Vagina (tissue), 2 donors: ENCODE results near the gene SVIL. TPM values are rescaled to one million over a fixed set of nuclear protein-coding genes. Genes with fewer than 3 reads are reported as not detected.
A peak's percentile ranks its signal among the peaks of the same experiment; 100 is the strongest.

ENCODE experiments used
- DNase-seq, 2 donors: peaks; one replicate each; pipeline ENCODE4 v3.0.0-alpha.2; 2017; ENCODE audit errors: extremely low spot score in 2 of 2
- H3K27ac ChIP-seq: fragments of 200-600 bp; sonication (generic); one replicate; pipeline ENCODE4 v1.5.1; 2019
- H3K27me3 ChIP-seq: fragments of 200-600 bp; sonication (generic); one replicate; pipeline ENCODE4 v1.5.1; 2019
- H3K36me3 ChIP-seq, 2 donors: fragments of 200-600 bp; sonication (generic); one replicate each; pipeline ENCODE4 v1.5.1; 2017 to 2019
- H3K4me1 ChIP-seq: fragments of 200-600 bp; sonication (generic); one replicate; pipeline ENCODE4 v1.5.1; 2019
- H3K4me3 ChIP-seq, 2 donors: fragments of 200-600 bp; sonication (generic); 1 replicate in 1 of 2; 2 replicates in 1 of 2; pipeline ENCODE4 v1.5.1; 2016 to 2019
- H3K9me3 ChIP-seq: fragments of 200-600 bp; sonication (generic); one replicate; pipeline ENCODE4 v1.5.1; 2019
- CTCF ChIP-seq, 3 experiments: fragments of 450-650 bp in 2 of 3; fragments of 200-600 bp in 1 of 3; sonication (generic) in 1 of 3; IDR thresholded peaks; one replicate each; pipeline ENCODE4 v1.5.1; 2017 to 2019; ENCODE audit warnings: antibody characterized with exemption in 3 of 3, mild to moderate bottlenecking in 2 of 3, moderate library complexity in 2 of 3
- POLR2A ChIP-seq, 2 donors: fragments of 450-650 bp; IDR thresholded peaks; one replicate each; pipeline ENCODE4 v1.6.1; 2017; ENCODE audit warnings: antibody characterized with exemption in 2 of 2, mild to moderate bottlenecking in 2 of 2, moderate library complexity in 2 of 2
- POLR2AphosphoS5 ChIP-seq, 2 donors: sonication (generic); formaldehyde crosslinking; IDR thresholded peaks; one replicate each; pipeline ENCODE4 v1.9.0; 2017; ENCODE audit warnings: antibody characterized with exemption in 2 of 2, mild to moderate bottlenecking in 2 of 2, low read depth in 1 of 2; ENCODE audit not compliant: insufficient read depth in 1 of 2
- intact Hi-C: fragments of 100-400 bp; cut with DNase I; formaldehyde crosslinking; loops from one replicate; pipeline ENCODE4 v1.15.1; 2023
- total RNA-seq: library from RNA; depleted of rRNA; stranded (reverse); fragments of >200 nt; gene quantifications from one replicate; pipeline ENCODE4 v1.2.3, GENCODE V29; 2016

SVIL gene
- total RNA-seq, 1 donor from 2014 or later, result 111 TPM

- intact Hi-C loops, result no loop called here
- Histone ChIP-seq H3K36me3 (no peaks in the 10 kb centered on the region), H3K27ac (peak overlapping the region; percentile 31), H3K27me3 (no peaks in the 10 kb centered on the region), H3K4me1 (peaks cover 23% of the 10 kb centered on the region), H3K9me3 (no peaks in the 10 kb centered on the region), H3K4me3 (no peak overlapping the region)
- no peak for DNase-seq
- TF ChIP-seq POLR2A (IDR thresholded peaks at IDR 0.05) (no peak), CTCF (IDR thresholded peaks at IDR 0.05) (no peak), POLR2AphosphoS5 (IDR thresholded peaks at IDR 0.05; ENCODE audit: insufficient read depth in 1 of 2, low read depth in 1 of 2) (no peak)
Measured at GRCh38 chr10:29668628-29669027, 33.9 kb upstream of the SVIL start.

GRCh38 chr10:29667191-29667590 lies 32.4 kb upstream of the SVIL start:
- Histone ChIP-seq H3K4me3 (no peak overlapping the region), H3K27ac (no peak overlapping the region), H3K4me1 (peaks cover 23% of the 10 kb centered on the region), H3K27me3 (no peaks in the 10 kb centered on the region), H3K9me3 (no peaks in the 10 kb centered on the region), H3K36me3 (no peaks in the 10 kb centered on the region)
- no peak for TF ChIP-seq POLR2A (IDR thresholded peaks at IDR 0.05)
- TF ChIP-seq POLR2AphosphoS5 (IDR thresholded peaks at IDR 0.05; ENCODE audit: insufficient read depth in 1 of 2, low read depth in 1 of 2), result no peak
- no peak for TF ChIP-seq CTCF (IDR thresholded peaks at IDR 0.05)
- intact Hi-C loops, result no loop called here
- DNase-seq, result peak in 1 of 2 donors; percentile 29

GRCh38 chr10:29666201-29666600 lies 31.4 kb upstream of the SVIL start:
- Histone ChIP-seq H3K4me1 (peaks cover 32% of the 10 kb centered on the region), H3K4me3 (no peak overlapping the region), H3K36me3 (no peaks in the 10 kb centered on the region), H3K9me3 (no peaks in the 10 kb centered on the region), H3K27ac (no peak overlapping the region), H3K27me3 (no peaks in the 10 kb centered on the region)
- TF ChIP-seq POLR2AphosphoS5 (IDR thresholded peaks at IDR 0.05; ENCODE audit: insufficient read depth in 1 of 2, low read depth in 1 of 2) (no peak), CTCF (IDR thresholded peaks at IDR 0.05) (no peak), POLR2A (IDR thresholded peaks at IDR 0.05) (no peak)
- intact Hi-C loops, result no loop called here
- peak in 1 of 2 donors; percentile 11 for DNase-seq

GRCh38 chr10:29663718-29664117 lies 28.9 kb upstream of the SVIL start:
- no peak for TF ChIP-seq POLR2AphosphoS5 (IDR thresholded peaks at IDR 0.05; ENCODE audit: insufficient read depth in 1 of 2, low read depth in 1 of 2)
- TF ChIP-seq POLR2A (IDR thresholded peaks at IDR 0.05), result no peak
- TF ChIP-seq CTCF (IDR thresholded peaks at IDR 0.05), result no peak

GRCh38 chr10:29658984-29659965 lies 24.5 kb upstream of the SVIL start:
- peaks cover 0 to 8% of the 10 kb centered on the region in 2 donors for H3K36me3 ChIP-seq
- DNase-seq, result no peak
- TF ChIP-seq POLR2AphosphoS5 (IDR thresholded peaks at IDR 0.05; ENCODE audit: insufficient read depth in 1 of 2, low read depth in 1 of 2) (peak; percentile 14 to 90), CTCF (IDR thresholded peaks at IDR 0.05) (peak in 1 of 3 experiments; percentile 62), POLR2A (IDR thresholded peaks at IDR 0.05) (no peak)
- H3K27me3 ChIP-seq, result no peaks in the 10 kb centered on the region
- peaks cover 48% of the 10 kb centered on the region for H3K4me1 ChIP-seq
- peak overlapping the region; percentile 75 for H3K27ac ChIP-seq
- no peaks in the 10 kb centered on the region for H3K9me3 ChIP-seq
- intact Hi-C loops, result no loop called here
- no peak overlapping the region for H3K4me3 ChIP-seq

More at GRCh38 chr10:29663718-29664117, 28.9 kb upstream of the SVIL start:
- intact Hi-C loops, result loop anchor here (5.0 kb wide), 1 partner anchor 594 kb away; no protein-coding TSS in a partner anchor
- H3K4me3 ChIP-seq, result no peak overlapping the region
- H3K4me1 ChIP-seq, result peaks cover 43% of the 10 kb centered on the region
- no peak for DNase-seq
- no peaks in the 10 kb centered on the region for H3K36me3 ChIP-seq
- H3K27me3 ChIP-seq, result no peaks in the 10 kb centered on the region
- no peaks in the 10 kb centered on the region for H3K9me3 ChIP-seq
- H3K27ac ChIP-seq, result no peak overlapping the region
